NCI-H2029 (cell line): ENCODE data around the gene HS3ST3B1.

ENCODE experiments used
- DNase-seq: peaks from one replicate; lab custom pipeline; 2025; lab: John Stamatoyannopoulos, UW

HS3ST3B1 gene

GRCh38 chr17:14321476-14321949, 20.6 kb downstream of the HS3ST3B1 start:
- no peak for DNase-seq

- DNase-seq = no peak
Measured at GRCh38 chr17:14321980-14322776, 21.3 kb downstream of the HS3ST3B1 start.

- DNase-seq = no peak
Measured at GRCh38 chr17:14323522-14323981, 22.7 kb downstream of the HS3ST3B1 start.

- no peak for DNase-seq
Measured at GRCh38 chr17:14325618-14326167, 24.8 kb downstream of the HS3ST3B1 start.

GRCh38 chr17:14329900-14330491, 29.1 kb downstream of the HS3ST3B1 start:
- DNase-seq = no peak

GRCh38 chr17:14330492-14330962, 29.6 kb downstream of the HS3ST3B1 start:
- no peak for DNase-seq

- DNase-seq = no peak
Measured at GRCh38 chr17:14331225-14331981, 30.5 kb downstream of the HS3ST3B1 start.

- DNase-seq = no peak
Measured at GRCh38 chr17:14331982-14332298, 31.1 kb downstream of the HS3ST3B1 start.

- no peak for DNase-seq
Measured at GRCh38 chr17:14332331-14332730, 31.4 kb downstream of the HS3ST3B1 start.

- no peak for DNase-seq
Measured at GRCh38 chr17:14333506-14333905, 32.6 kb downstream of the HS3ST3B1 start.

- no peak for DNase-seq
Measured at GRCh38 chr17:14334276-14334840, 33.5 kb downstream of the HS3ST3B1 start.

- DNase-seq = no peak
Measured at GRCh38 chr17:14334919-14335318, 34.0 kb downstream of the HS3ST3B1 start.

- DNase-seq = no peak
Measured at GRCh38 chr17:14336418-14336817, 35.5 kb downstream of the HS3ST3B1 start.

- no peak for DNase-seq
Measured at GRCh38 chr17:14337596-14338079, 36.8 kb downstream of the HS3ST3B1 start.

GRCh38 chr17:14340857-14341754, 40.2 kb downstream of the HS3ST3B1 start:
- DNase-seq = no peak

- DNase-seq = no peak
Measured at GRCh38 chr17:14341866-14342265, 41.0 kb downstream of the HS3ST3B1 start.

- no peak for DNase-seq
Measured at GRCh38 chr17:14346801-14347200, 45.9 kb downstream of the HS3ST3B1 start.

- no peak for DNase-seq
Measured at GRCh38 chr17:14351493-14351892, 50.6 kb downstream of the HS3ST3B1 start.

- DNase-seq = no peak
Measured at GRCh38 chr17:14352136-14352535, 51.3 kb downstream of the HS3ST3B1 start.

GRCh38 chr17:14353861-14354474, 53.1 kb downstream of the HS3ST3B1 start:
- no peak for DNase-seq
